Fibroblast of lung (primary cell): ENCODE data around the gene LRRC49. TPM values are rescaled to one million over a fixed set of nuclear protein-coding genes. Genes with fewer than 3 reads are reported as not detected.
A peak's percentile ranks its signal among the peaks of the same experiment; 100 is the strongest.

ENCODE experiments used
- DNase-seq, 2 donors: peaks; one replicate each; pipeline versions ENCODE4 v3.0.0 to v3.0.0-alpha.2; 2010; ENCODE audit warnings: low read depth in 2 of 2
- H2AFZ ChIP-seq: 2 replicates; pipeline ENCODE4 v1.5.1; 2012; ENCODE audit warnings: low read length, control low read depth, inconsistent platforms
- H3K27ac ChIP-seq: 2 replicates; pipeline ENCODE4 v1.5.1; 2011; ENCODE audit warnings: low read length, control low read depth; ENCODE audit not compliant: insufficient read depth
- H3K27me3 ChIP-seq: 2 replicates; pipeline ENCODE4 v1.5.1; 2011; ENCODE audit warnings: mild to moderate bottlenecking, low read length; ENCODE audit not compliant: control insufficient read depth, insufficient read depth
- H3K36me3 ChIP-seq: 2 replicates; pipeline ENCODE4 v1.5.1; 2011; ENCODE audit warnings: low read length; ENCODE audit not compliant: control insufficient read depth, insufficient read depth
- H3K4me1 ChIP-seq: 2 replicates; pipeline ENCODE4 v1.5.1; 2011; ENCODE audit warnings: low read length; ENCODE audit not compliant: control insufficient read depth, insufficient read depth; ENCODE audit errors: extremely low read depth
- H3K4me2 ChIP-seq: 2 replicates; pipeline ENCODE4 v1.5.1; 2011; ENCODE audit warnings: low read length, control low read depth; ENCODE audit not compliant: insufficient read depth; ENCODE audit errors: extremely low read depth
- H3K4me3 ChIP-seq, 4 experiments: fragments of 200-600 bp in 1 of 4; sonication (generic) in 1 of 4; replicated peaks in 1 of 4; 2 replicates each; pipeline ENCODE4 v1.5.1; 2011 to 2016; ENCODE audit warnings: low read length in 4 of 4, low read depth in 3 of 4, mild to moderate bottlenecking in 3 of 4, control low read depth in 2 of 4, inconsistent platforms in 1 of 4, mixed read lengths in 1 of 4; ENCODE audit not compliant: insufficient read depth in 1 of 4; ENCODE audit errors: control extremely low read depth in 1 of 4
- H3K79me2 ChIP-seq: 2 replicates; pipeline ENCODE4 v1.5.1; 2012; ENCODE audit warnings: mild to moderate bottlenecking, low read length, inconsistent platforms; ENCODE audit not compliant: control insufficient read depth, insufficient read depth
- H3K9ac ChIP-seq: 2 replicates; pipeline ENCODE4 v1.5.1; 2011; ENCODE audit warnings: mild to moderate bottlenecking, low read length, control low read depth; ENCODE audit not compliant: insufficient read depth
- H3K9me3 ChIP-seq: 2 replicates; pipeline ENCODE4 v1.5.1; 2012; ENCODE audit warnings: low read depth, low read length; ENCODE audit not compliant: control insufficient read depth, insufficient read depth
- H4K20me1 ChIP-seq: 2 replicates; pipeline ENCODE4 v1.5.1; 2011; ENCODE audit warnings: low read length; ENCODE audit not compliant: control insufficient read depth, insufficient read depth; ENCODE audit errors: extremely low read depth
- EZH2 ChIP-seq: IDR thresholded peaks from 2 replicates; pipeline ENCODE4 v1.5.1; 2012; ENCODE audit warnings: low read length, control low read depth, mild to moderate bottlenecking; ENCODE audit errors: missing control alignments
- polyA plus RNA-seq, 2 donors: library from polyadenylated mRNA; depleted of rRNA in 1 of 2; stranded (reverse) in 1 of 2; unstranded in 1 of 2; fragments of >200 nt; gene quantifications; 2 replicates each; pipeline ENCODE4 v1.2.1, GENCODE V29; 2011 to 2012; ENCODE audit warnings: missing spikeins in 1 of 2
- total RNA-seq: library from RNA; depleted of rRNA; stranded (reverse); fragments of >200 nt; gene quantifications from 2 replicates; pipeline ENCODE4 v1.2.1, GENCODE V29; 2014
- TF ChIP-seq, protein P1 (sequence below), 2 donors: IDR thresholded peaks in 1 of 2; conservative IDR thresholded peaks in 1 of 2; 1 replicate in 1 of 2; 2 replicates in 1 of 2; pipeline ENCODE4 v1.5.1; 2011 to 2012; ENCODE audit warnings: low read length in 2 of 2, control low read depth in 1 of 2, inconsistent platforms in 1 of 2, low read depth in 1 of 2, mild to moderate bottlenecking in 1 of 2

LRRC49 gene
- total and polyA plus RNA-seq, 2 donors (not counting 1 experiment from before 2014, with no cell fraction given) = 10.0 to 31.5 TPM

DNA sequence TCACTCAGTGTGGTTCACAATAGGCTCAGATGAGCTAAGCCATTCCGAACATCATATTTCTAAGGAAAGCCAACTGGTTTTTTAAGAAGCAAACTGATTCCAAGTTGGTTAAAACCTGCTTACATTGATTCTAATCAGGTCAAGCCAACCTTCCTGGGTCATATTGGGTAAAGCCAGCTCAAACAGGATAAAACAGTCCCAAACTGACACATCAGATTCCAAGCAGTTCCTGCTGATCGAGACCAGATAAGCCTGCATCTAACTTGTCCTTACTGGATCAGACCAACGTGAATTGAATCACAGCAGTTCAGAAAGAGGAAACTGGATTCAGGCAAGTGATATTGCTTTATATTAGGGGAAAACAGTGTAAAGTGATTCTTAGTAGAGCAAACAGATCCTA, 204.1 kb downstream of the LRRC49 start:
- Histone ChIP-seq H3K27ac (no peak overlapping the region), H4K20me1 (no peaks in the 10 kb centered on the region), H3K9me3 (no peaks in the 10 kb centered on the region), H3K4me3 (no peak overlapping the region), H3K79me2 (no peaks in the 10 kb centered on the region), H3K4me1 (peaks cover 6% of the 10 kb centered on the region), H2AFZ (peak overlapping the region; percentile 57), H3K4me2 (no peak overlapping the region), H3K36me3 (no peaks in the 10 kb centered on the region), H3K27me3 (no peaks in the 10 kb centered on the region), H3K9ac (no peak overlapping the region)
- DNase-seq = peak in 1 of 2 donors; percentile 60
- TF ChIP-seq, protein P1, sequence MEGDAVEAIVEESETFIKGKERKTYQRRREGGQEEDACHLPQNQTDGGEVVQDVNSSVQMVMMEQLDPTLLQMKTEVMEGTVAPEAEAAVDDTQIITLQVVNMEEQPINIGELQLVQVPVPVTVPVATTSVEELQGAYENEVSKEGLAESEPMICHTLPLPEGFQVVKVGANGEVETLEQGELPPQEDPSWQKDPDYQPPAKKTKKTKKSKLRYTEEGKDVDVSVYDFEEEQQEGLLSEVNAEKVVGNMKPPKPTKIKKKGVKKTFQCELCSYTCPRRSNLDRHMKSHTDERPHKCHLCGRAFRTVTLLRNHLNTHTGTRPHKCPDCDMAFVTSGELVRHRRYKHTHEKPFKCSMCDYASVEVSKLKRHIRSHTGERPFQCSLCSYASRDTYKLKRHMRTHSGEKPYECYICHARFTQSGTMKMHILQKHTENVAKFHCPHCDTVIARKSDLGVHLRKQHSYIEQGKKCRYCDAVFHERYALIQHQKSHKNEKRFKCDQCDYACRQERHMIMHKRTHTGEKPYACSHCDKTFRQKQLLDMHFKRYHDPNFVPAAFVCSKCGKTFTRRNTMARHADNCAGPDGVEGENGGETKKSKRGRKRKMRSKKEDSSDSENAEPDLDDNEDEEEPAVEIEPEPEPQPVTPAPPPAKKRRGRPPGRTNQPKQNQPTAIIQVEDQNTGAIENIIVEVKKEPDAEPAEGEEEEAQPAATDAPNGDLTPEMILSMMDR (conservative IDR thresholded peaks at IDR 0.05 in 1 of 2, IDR thresholded peaks at IDR 0.05 in 1 of 2; ENCODE audit: low read depth in 1 of 2, low read length in 2 of 2) = no peak
- no peak for TF ChIP-seq EZH2

DNA sequence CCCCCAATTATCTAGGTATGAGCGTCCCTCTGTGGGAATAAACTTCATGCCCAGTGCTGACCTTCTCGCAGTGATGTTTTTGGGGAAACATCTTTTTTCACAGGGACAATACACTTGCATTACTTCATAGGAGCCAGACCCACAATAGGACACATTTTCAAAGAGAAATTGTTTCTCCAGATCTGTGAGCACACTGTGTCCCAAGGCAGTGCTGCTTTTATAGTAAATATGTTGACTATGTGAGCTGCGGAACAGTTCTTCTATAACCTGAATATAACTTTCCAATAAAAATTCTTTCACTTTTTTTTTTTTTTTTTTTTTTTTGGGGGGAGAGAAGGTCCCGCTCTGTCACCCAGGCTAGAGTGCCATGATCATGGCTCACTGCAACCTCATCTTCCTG, 205.3 kb downstream of the LRRC49 start:
- TF ChIP-seq, protein P1 (conservative IDR thresholded peaks at IDR 0.05 in 1 of 2, IDR thresholded peaks at IDR 0.05 in 1 of 2; ENCODE audit: low read depth in 1 of 2, low read length in 2 of 2) = no peak
- TF ChIP-seq EZH2 = no peak

DNA sequence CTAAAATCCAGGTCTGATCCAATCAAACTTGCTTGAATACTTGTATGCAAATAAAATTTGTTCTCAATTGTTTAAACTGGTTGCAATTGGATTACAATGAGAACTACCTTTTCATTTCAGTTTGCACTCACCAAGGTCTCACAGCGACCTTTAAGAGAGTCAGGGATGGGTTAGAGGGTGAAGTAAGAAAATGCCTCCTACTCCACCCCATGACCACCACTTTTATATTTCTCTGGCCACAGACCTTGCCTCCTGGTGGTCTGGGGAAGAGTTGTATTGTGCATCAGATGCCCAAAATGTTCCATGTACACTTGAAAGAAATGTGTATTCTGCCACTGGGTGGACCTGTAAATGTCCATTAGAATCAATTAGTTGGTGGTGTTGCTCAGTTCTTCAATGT, 206.3 kb downstream of the LRRC49 start:
- Histone ChIP-seq H4K20me1 (no peaks in the 10 kb centered on the region), H3K79me2 (no peaks in the 10 kb centered on the region), H3K27ac (no peak overlapping the region), H3K27me3 (no peaks in the 10 kb centered on the region), H3K9me3 (no peaks in the 10 kb centered on the region), H3K4me1 (no peaks in the 10 kb centered on the region), H3K4me3 (no peak overlapping the region), H2AFZ (no peak overlapping the region), H3K36me3 (no peaks in the 10 kb centered on the region), H3K4me2 (no peak overlapping the region), H3K9ac (no peak overlapping the region)
- TF ChIP-seq, protein P1 (conservative IDR thresholded peaks at IDR 0.05 in 1 of 2, IDR thresholded peaks at IDR 0.05 in 1 of 2; ENCODE audit: low read depth in 1 of 2, low read length in 2 of 2) = no peak
- TF ChIP-seq EZH2 = no peak
- no peak for DNase-seq

More for the DNA sequence above, 205.3 kb downstream of the LRRC49 start:
- H2AFZ ChIP-seq = no peak overlapping the region
- no peaks in the 10 kb centered on the region for H3K36me3 ChIP-seq
- no peaks in the 10 kb centered on the region for H3K79me2 ChIP-seq
- no peaks in the 10 kb centered on the region for H3K27me3 ChIP-seq
- no peaks in the 10 kb centered on the region for H3K9me3 ChIP-seq
- H3K4me1 ChIP-seq = peaks cover 6% of the 10 kb centered on the region
- no peak overlapping the region for H3K4me2 ChIP-seq
- H3K9ac ChIP-seq = no peak overlapping the region
- no peak for DNase-seq
- no peaks in the 10 kb centered on the region for H4K20me1 ChIP-seq
- H3K4me3 ChIP-seq = no peak overlapping the region
- no peak overlapping the region for H3K27ac ChIP-seq

Other genes with a start within 250 kb of the LRRC49 start
- 107 and 187 TPM in 2 replicates for gene UACA, start 129.3 kb upstream of the LRRC49 start, total RNA-seq
- gene UACA, start 129.3 kb upstream of the LRRC49 start, polyA plus RNA-seq = 136 and 170 TPM in 2 replicates
- 72.9 and 108 TPM in 2 replicates for gene LARP6, start 38.7 kb upstream of the LRRC49 start, total RNA-seq
- gene LARP6, start 38.7 kb upstream of the LRRC49 start, polyA plus RNA-seq = 160 and 273 TPM in 2 replicates
- 2.3 and 5.0 TPM in 2 replicates for gene THAP10, start 393 bp upstream of the LRRC49 start, total RNA-seq
- gene THAP10, start 393 bp upstream of the LRRC49 start, polyA plus RNA-seq = 4.6 and 7.9 TPM in 2 replicates
- 58.0 and 95.5 TPM in 2 replicates for gene THSD4, start 222.6 kb downstream of the LRRC49 start, total RNA-seq
- gene THSD4, start 222.6 kb downstream of the LRRC49 start, polyA plus RNA-seq = 36.6 and 43.1 TPM in 2 replicates